ENCODE results near the gene RGMA. TPM values are rescaled to one million over a fixed set of nuclear protein-coding genes. Genes with fewer than 3 reads are reported as not detected.

The RGMA gene
- total and polyA plus RNA-seq, 2 experiments from 2014 or later = 34.2 to 36.5 TPM

DNA sequence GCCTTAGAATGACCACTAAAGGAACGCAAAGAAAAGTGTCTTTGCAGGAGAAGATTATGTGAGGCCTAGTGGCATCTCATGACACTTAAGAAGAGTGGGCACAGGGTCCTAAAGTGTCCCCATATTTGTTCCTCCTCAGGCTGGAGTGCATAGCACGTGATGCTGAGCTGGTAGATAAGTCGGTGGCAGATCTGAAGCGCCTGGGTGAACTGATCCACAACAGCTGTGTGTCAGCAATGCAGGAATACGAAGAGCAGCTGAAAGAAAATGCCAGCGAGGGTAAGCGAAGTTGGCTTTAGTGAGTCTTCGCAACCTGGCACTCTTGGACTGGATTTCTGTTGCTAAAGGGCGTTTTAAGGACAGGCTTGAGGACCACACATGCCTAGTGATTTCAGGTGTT lies 96.3 kb downstream of the RGMA start:
- Mint-ChIP-seq H3K4me1 (no peaks in the 10 kb centered on the region), H3K4me3 (no peak overlapping the region), H3K36me3 (ENCODE audit: low read depth) (peaks cover 84% of the 10 kb centered on the region), H3K27ac (no peak overlapping the region), H3K9me3 (no peaks in the 10 kb centered on the region), H3K27me3 (ENCODE audit: insufficient read depth, low read depth, poor library complexity) (no peaks in the 10 kb centered on the region)
- Histone ChIP-seq H3K4me2 (no peak overlapping the region), H3K36me3 (ENCODE audit: insufficient read depth) (peaks cover 63% of the 10 kb centered on the region), H4K20me1 (replicated peaks; ENCODE audit: insufficient read depth) (no peaks in the 10 kb centered on the region; the same call in 1 of the 2 replicates), H3K9me2 (ENCODE audit: insufficient read depth) (no peaks in the 10 kb centered on the region), H3K27me3 (ENCODE audit: insufficient read depth) (no peaks in the 10 kb centered on the region), H3K27ac (ENCODE audit: low read depth) (no peak overlapping the region), H3K4me3 (no peak overlapping the region), H3F3A (replicated peaks; ENCODE audit: low read depth) (no peaks in the 10 kb centered on the region), H2AFZ (no peak overlapping the region), H3K4me1 (ENCODE audit: insufficient read depth) (no peaks in the 10 kb centered on the region), H3K79me2 (replicated peaks; ENCODE audit: insufficient read depth) (peaks cover 3% of the 10 kb centered on the region; the same call in 1 of the 2 replicates)
- ATAC-seq = no peak
- no peak for DNase-seq (ENCODE audit: low spot score)
- TF ChIP-seq ZNF114 (CRISPR knock-in tag; IDR thresholded peaks at IDR 0.05) = no peak
- no peak for TF ChIP-seq STAT1 (IDR thresholded peaks at IDR 0.05; ENCODE audit: unreplicated experiment)
- TF ChIP-seq, protein P1, sequence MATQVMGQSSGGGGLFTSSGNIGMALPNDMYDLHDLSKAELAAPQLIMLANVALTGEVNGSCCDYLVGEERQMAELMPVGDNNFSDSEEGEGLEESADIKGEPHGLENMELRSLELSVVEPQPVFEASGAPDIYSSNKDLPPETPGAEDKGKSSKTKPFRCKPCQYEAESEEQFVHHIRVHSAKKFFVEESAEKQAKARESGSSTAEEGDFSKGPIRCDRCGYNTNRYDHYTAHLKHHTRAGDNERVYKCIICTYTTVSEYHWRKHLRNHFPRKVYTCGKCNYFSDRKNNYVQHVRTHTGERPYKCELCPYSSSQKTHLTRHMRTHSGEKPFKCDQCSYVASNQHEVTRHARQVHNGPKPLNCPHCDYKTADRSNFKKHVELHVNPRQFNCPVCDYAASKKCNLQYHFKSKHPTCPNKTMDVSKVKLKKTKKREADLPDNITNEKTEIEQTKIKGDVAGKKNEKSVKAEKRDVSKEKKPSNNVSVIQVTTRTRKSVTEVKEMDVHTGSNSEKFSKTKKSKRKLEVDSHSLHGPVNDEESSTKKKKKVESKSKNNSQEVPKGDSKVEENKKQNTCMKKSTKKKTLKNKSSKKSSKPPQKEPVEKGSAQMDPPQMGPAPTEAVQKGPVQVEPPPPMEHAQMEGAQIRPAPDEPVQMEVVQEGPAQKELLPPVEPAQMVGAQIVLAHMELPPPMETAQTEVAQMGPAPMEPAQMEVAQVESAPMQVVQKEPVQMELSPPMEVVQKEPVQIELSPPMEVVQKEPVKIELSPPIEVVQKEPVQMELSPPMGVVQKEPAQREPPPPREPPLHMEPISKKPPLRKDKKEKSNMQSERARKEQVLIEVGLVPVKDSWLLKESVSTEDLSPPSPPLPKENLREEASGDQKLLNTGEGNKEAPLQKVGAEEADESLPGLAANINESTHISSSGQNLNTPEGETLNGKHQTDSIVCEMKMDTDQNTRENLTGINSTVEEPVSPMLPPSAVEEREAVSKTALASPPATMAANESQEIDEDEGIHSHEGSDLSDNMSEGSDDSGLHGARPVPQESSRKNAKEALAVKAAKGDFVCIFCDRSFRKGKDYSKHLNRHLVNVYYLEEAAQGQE (IDR thresholded peaks at IDR 0.05; ENCODE audit: unreplicated experiment) = no peak
- no peak for TF ChIP-seq POLR2AphosphoS5 (IDR thresholded peaks at IDR 0.05; ENCODE audit: low read depth)
- TF ChIP-seq JUNB (IDR thresholded peaks at IDR 0.05; ENCODE audit: unreplicated experiment) = no peak
- no peak for TF ChIP-seq CREB1 (CRISPR knock-in tag; IDR thresholded peaks at IDR 0.05; ENCODE audit: low read depth)
- no peak for TF ChIP-seq EZH2phosphoT487 (IDR thresholded peaks at IDR 0.05; ENCODE audit: unreplicated experiment)

DNA sequence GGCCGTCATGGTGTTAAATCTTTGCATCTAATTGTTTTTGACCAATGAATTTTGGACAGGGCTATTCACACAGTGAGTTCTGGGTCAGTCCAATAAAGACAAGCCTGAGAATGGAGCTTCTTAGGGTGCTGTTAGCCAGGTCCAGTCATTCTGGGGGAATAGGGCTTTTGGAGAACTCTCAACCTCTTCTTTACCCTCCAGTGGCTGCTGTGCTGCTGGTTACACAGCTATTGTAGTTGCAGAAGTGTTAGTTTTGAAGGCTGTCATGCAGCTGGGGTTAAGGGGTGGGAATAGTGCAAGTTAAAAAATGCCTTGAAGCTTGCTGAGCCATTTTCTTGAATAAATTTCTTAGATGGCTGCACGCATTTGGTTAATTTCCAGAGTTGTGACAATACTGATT lies 99.0 kb downstream of the RGMA start:
- no peaks in the 10 kb centered on the region for H3K27me3 Mint-ChIP-seq (ENCODE audit: insufficient read depth, low read depth, poor library complexity)
- DNase-seq (ENCODE audit: low spot score) = no peak
- H3K9me3 Mint-ChIP-seq = no peaks in the 10 kb centered on the region
- Histone ChIP-seq H3K9me2 (ENCODE audit: insufficient read depth) (no peaks in the 10 kb centered on the region), H3K36me3 (ENCODE audit: insufficient read depth) (peaks cover 65% of the 10 kb centered on the region), H3K4me2 (no peak overlapping the region), H2AFZ (no peak overlapping the region), H3K4me3 (no peak overlapping the region), H4K20me1 (replicated peaks; ENCODE audit: insufficient read depth) (no peaks in the 10 kb centered on the region; the same call in 1 of the 2 replicates), H3K4me1 (ENCODE audit: insufficient read depth) (no peaks in the 10 kb centered on the region), H3K27ac (ENCODE audit: low read depth) (no peak overlapping the region), H3K79me2 (replicated peaks; ENCODE audit: insufficient read depth) (peaks cover 10% of the 10 kb centered on the region; the same call in 1 of the 2 replicates), H3F3A (replicated peaks; ENCODE audit: low read depth) (peaks cover 3% of the 10 kb centered on the region; the same call in 1 of the 2 replicates), H3K27me3 (ENCODE audit: insufficient read depth) (no peaks in the 10 kb centered on the region)
- no peaks in the 10 kb centered on the region for H3K4me1 Mint-ChIP-seq
- H3K36me3 Mint-ChIP-seq (ENCODE audit: low read depth) = peaks cover 79% of the 10 kb centered on the region
- no peak for ATAC-seq
- H3K27ac Mint-ChIP-seq = no peak overlapping the region
- no peak overlapping the region for H3K4me3 Mint-ChIP-seq
- TF ChIP-seq STAT1 (IDR thresholded peaks at IDR 0.05; ENCODE audit: unreplicated experiment) (no peak), ZNF331 (CRISPR knock-in tag; IDR thresholded peaks at IDR 0.05; ENCODE audit: low read depth) (no peak), CREB1 (CRISPR knock-in tag; IDR thresholded peaks at IDR 0.05; ENCODE audit: low read depth) (no peak), NANOG (IDR thresholded peaks at IDR 0.05; ENCODE audit: borderline replicate concordance) (no peak), POLR2AphosphoS5 (IDR thresholded peaks at IDR 0.05; ENCODE audit: low read depth) (no peak), EZH2 (IDR thresholded peaks at IDR 0.05; ENCODE audit: low read depth, unreplicated experiment) (no peak), ZNF114 (CRISPR knock-in tag; IDR thresholded peaks at IDR 0.05) (no peak), JUNB (IDR thresholded peaks at IDR 0.05; ENCODE audit: unreplicated experiment) (no peak)
- TF ChIP-seq, protein P2, sequence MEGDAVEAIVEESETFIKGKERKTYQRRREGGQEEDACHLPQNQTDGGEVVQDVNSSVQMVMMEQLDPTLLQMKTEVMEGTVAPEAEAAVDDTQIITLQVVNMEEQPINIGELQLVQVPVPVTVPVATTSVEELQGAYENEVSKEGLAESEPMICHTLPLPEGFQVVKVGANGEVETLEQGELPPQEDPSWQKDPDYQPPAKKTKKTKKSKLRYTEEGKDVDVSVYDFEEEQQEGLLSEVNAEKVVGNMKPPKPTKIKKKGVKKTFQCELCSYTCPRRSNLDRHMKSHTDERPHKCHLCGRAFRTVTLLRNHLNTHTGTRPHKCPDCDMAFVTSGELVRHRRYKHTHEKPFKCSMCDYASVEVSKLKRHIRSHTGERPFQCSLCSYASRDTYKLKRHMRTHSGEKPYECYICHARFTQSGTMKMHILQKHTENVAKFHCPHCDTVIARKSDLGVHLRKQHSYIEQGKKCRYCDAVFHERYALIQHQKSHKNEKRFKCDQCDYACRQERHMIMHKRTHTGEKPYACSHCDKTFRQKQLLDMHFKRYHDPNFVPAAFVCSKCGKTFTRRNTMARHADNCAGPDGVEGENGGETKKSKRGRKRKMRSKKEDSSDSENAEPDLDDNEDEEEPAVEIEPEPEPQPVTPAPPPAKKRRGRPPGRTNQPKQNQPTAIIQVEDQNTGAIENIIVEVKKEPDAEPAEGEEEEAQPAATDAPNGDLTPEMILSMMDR (conservative IDR thresholded peaks at IDR 0.05; ENCODE audit: low read depth in 2 of 2) = no peak
- TF ChIP-seq, protein P3, sequence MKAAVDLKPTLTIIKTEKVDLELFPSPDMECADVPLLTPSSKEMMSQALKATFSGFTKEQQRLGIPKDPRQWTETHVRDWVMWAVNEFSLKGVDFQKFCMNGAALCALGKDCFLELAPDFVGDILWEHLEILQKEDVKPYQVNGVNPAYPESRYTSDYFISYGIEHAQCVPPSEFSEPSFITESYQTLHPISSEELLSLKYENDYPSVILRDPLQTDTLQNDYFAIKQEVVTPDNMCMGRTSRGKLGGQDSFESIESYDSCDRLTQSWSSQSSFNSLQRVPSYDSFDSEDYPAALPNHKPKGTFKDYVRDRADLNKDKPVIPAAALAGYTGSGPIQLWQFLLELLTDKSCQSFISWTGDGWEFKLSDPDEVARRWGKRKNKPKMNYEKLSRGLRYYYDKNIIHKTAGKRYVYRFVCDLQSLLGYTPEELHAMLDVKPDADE (IDR thresholded peaks at IDR 0.05) = no peak

All from GM23338 (cell line).